Mesenchymal stem cell (in vitro differentiated cells and primary cell): ENCODE measurements around the gene PHF11.

Experiments used
- DNase-seq: peaks from one replicate; pipeline ENCODE4 v3.0.0-alpha.2; 2013
- H2AFZ ChIP-seq: one replicate; pipeline ENCODE4 v1.6.1; 2013; ENCODE audit warnings: low read depth, mild to moderate bottlenecking, control low read depth, inconsistent platforms, low read length, moderate library complexity
- H2AK5ac ChIP-seq: 2 replicates; pipeline ENCODE4 v1.6.1; 2013; ENCODE audit warnings: low read length, moderate library complexity, mild to moderate bottlenecking, inconsistent platforms; ENCODE audit not compliant: severe bottlenecking
- H2BK120ac ChIP-seq: one replicate; pipeline ENCODE4 v1.6.1; 2013; ENCODE audit warnings: low read depth, mild to moderate bottlenecking, inconsistent platforms, low read length, moderate library complexity
- H2BK12ac ChIP-seq, 2 experiments: one replicate each; pipeline ENCODE4 v1.6.1; 2013; ENCODE audit warnings: inconsistent platforms in 2 of 2, low read length in 2 of 2, mild to moderate bottlenecking in 2 of 2, moderate library complexity in 2 of 2, control low read depth in 1 of 2
- H2BK15ac ChIP-seq: one replicate; pipeline ENCODE4 v1.6.1; 2013; ENCODE audit warnings: mild to moderate bottlenecking, low read depth, inconsistent platforms; ENCODE audit not compliant: poor library complexity, severe bottlenecking
- H2BK5ac ChIP-seq: 2 replicates; pipeline ENCODE4 v1.6.1; 2013; ENCODE audit warnings: low read depth, mild to moderate bottlenecking, low read length, control low read depth, inconsistent platforms; ENCODE audit not compliant: poor library complexity, severe bottlenecking
- H3K14ac ChIP-seq, 2 experiments: one replicate each; pipeline ENCODE4 v1.6.1; 2013; ENCODE audit warnings: inconsistent platforms in 2 of 2, low read length in 2 of 2, control low read depth in 1 of 2, mild to moderate bottlenecking in 1 of 2, moderate library complexity in 1 of 2
- H3K18ac ChIP-seq, 2 experiments: one replicate each; pipeline ENCODE4 v1.6.1; 2013; ENCODE audit warnings: inconsistent platforms in 2 of 2, low read length in 2 of 2, control low read depth in 1 of 2, low read depth in 1 of 2, mild to moderate bottlenecking in 1 of 2
- H3K23ac ChIP-seq, 2 experiments: one replicate each; pipeline ENCODE4 v1.6.1; 2013; ENCODE audit warnings: inconsistent platforms in 2 of 2, low read length in 2 of 2, mild to moderate bottlenecking in 2 of 2, moderate library complexity in 2 of 2, control low read depth in 1 of 2
- H3K27ac ChIP-seq: 2 replicates; pipeline ENCODE4 v1.5.1; 2013; ENCODE audit warnings: mild to moderate bottlenecking, moderate library complexity, low read length, control low read depth, inconsistent platforms; ENCODE audit not compliant: poor library complexity, severe bottlenecking
- H3K27me3 ChIP-seq, 2 experiments: 2 replicates each; pipeline versions ENCODE4 v1.6.1 to v1.7.0; 2013; ENCODE audit warnings: low read length in 2 of 2, mild to moderate bottlenecking in 2 of 2, moderate library complexity in 2 of 2, control low read depth in 1 of 2, inconsistent platforms in 1 of 2; ENCODE audit not compliant: control insufficient read depth in 1 of 2, insufficient read depth in 1 of 2
- H3K36me3 ChIP-seq, 2 experiments: 2 replicates each; pipeline versions ENCODE4 v1.6.1 to v1.7.0; 2013; ENCODE audit warnings: low read length in 2 of 2, control low read depth in 1 of 2, inconsistent platforms in 1 of 2, low read depth in 1 of 2, mild to moderate bottlenecking in 1 of 2; ENCODE audit not compliant: insufficient read depth in 2 of 2, control insufficient read depth in 1 of 2
- H3K4ac ChIP-seq, 2 experiments: one replicate each; pipeline ENCODE4 v1.6.1; 2013; ENCODE audit warnings: inconsistent platforms in 2 of 2, low read length in 2 of 2, mild to moderate bottlenecking in 2 of 2, moderate library complexity in 2 of 2, control low read depth in 1 of 2, low read depth in 1 of 2
- H3K4me1 ChIP-seq: 2 replicates; pipeline ENCODE4 v1.6.1; 2013; ENCODE audit warnings: low read depth, low read length, control low read depth; ENCODE audit not compliant: control insufficient read depth, insufficient read depth
- H3K4me2 ChIP-seq: 2 replicates; pipeline ENCODE4 v1.6.1; 2013; ENCODE audit warnings: low read length, mild to moderate bottlenecking, inconsistent platforms; ENCODE audit not compliant: poor library complexity, severe bottlenecking
- H3K4me3 ChIP-seq, 2 experiments: 2 replicates each; pipeline versions ENCODE4 v1.5.1 to v1.7.0; 2013; ENCODE audit warnings: low read length in 2 of 2, mild to moderate bottlenecking in 2 of 2, control low read depth in 1 of 2, low read depth in 1 of 2; ENCODE audit not compliant: insufficient read depth in 1 of 2
- H3K79me1 ChIP-seq: replicated peaks from 2 replicates; pipeline ENCODE4 v1.6.1; 2013; ENCODE audit warnings: mild to moderate bottlenecking, control low read depth, low read length, inconsistent platforms; ENCODE audit not compliant: poor library complexity, severe bottlenecking
- H3K9ac ChIP-seq: 2 replicates; pipeline ENCODE4 v1.7.0; 2013; ENCODE audit warnings: mild to moderate bottlenecking, low read length, moderate library complexity
- H3K9me3 ChIP-seq: 2 replicates; pipeline ENCODE4 v1.7.0; 2013; ENCODE audit warnings: mild to moderate bottlenecking, low read length; ENCODE audit not compliant: control insufficient read depth
- H4K8ac ChIP-seq: one replicate; pipeline ENCODE4 v1.6.1; 2013; ENCODE audit warnings: inconsistent platforms, mild to moderate bottlenecking, low read length, moderate library complexity
- H4K91ac ChIP-seq: one replicate; pipeline ENCODE4 v1.6.1; 2013; ENCODE audit warnings: mild to moderate bottlenecking, low read length, inconsistent platforms
- WGBS: methylation state at CpG from one replicate; pipeline ENCODE4 v1.1.7; 2013; ENCODE audit warnings: mixed read lengths; 5-methylcytosine and 5-hydroxymethylcytosine counted together

The PHF11 gene

DNA sequence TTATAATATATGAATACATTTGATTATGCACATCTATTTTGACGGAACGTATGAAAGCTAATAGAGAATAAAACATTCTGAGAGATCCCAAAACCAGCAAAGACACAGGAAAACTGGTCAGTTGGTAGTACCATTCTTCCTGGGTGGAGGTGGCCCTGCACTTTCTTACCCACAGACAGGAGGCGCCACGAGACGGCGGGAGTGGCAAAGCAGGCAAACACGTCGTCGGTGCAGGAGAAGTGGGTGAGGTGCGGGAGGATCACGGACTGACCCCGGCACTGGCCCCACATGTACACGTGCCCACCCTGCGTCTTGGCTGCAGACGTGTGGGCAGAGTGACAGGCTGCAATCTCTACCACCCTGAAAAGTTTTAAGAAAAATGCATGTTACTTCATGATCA lies 53.5 kb downstream of the PHF11 start:
- H2BK15ac ChIP-seq, result no peak overlapping the region
- H3K79me1 ChIP-seq, result no peaks in the 10 kb centered on the region
- no peak overlapping the region for H2BK12ac ChIP-seq
- H2BK120ac ChIP-seq, result no peak overlapping the region
- H4K8ac ChIP-seq, result no peak overlapping the region
- H2AK5ac ChIP-seq, result no peak overlapping the region
- H3K4ac ChIP-seq, result no peak overlapping the region
- DNase-seq, result no peak
- no peak overlapping the region for H2BK5ac ChIP-seq
- no peak overlapping the region for H3K27ac ChIP-seq
- H3K27me3 ChIP-seq, result no peaks in the 10 kb centered on the region
- no peak overlapping the region for H3K18ac ChIP-seq
- H2AFZ ChIP-seq, result no peak overlapping the region
- H3K23ac ChIP-seq, result no peak overlapping the region
- peaks cover 4% of the 10 kb centered on the region for H3K4me1 ChIP-seq
- no peak overlapping the region for H4K91ac ChIP-seq
- H3K9me3 ChIP-seq, result no peaks in the 10 kb centered on the region
- 85% methylated on average over 13 of the region's 15 CpGs for WGBS
- H3K9ac ChIP-seq, result no peak overlapping the region
- no peak overlapping the region for H3K4me3 ChIP-seq
- peaks cover 19 to 88% of the 10 kb centered on the region in 2 experiments for H3K36me3 ChIP-seq
- H3K14ac ChIP-seq, result no peak overlapping the region
- H3K4me2 ChIP-seq, result no peak overlapping the region

DNA sequence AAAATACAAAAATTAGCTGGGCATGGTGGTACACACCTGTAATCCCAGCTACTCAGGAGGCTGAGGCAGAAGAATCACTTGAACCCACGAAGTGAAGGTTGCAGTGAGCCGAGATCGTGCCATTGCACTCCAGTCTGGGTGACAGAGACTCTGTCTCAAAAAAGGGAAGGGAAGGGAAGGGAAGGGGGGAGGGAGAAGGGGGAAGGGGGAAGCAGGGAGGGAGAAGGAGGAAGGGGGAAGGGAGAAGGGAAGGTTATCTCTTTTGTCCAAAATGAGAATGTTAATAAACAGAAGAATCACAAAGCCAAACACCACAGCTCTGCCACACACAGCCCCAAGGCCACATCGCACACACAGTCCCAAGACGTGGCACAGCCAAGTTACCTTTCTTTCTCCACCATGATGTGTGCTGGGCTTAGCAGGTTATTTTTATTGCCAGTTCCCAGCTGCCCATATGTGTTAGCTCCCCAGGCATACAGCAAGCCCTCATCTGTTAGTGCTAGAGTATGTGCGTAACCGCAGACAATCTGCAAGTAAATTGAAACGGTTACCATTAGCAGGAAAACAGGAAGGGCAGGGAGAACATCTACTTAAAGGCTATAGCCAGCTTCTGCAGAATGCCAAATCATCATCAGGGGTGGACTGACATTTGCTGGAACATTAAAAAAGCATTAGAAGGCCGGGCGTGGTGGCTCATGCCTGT lies 55.3 kb downstream of the PHF11 start:
- Histone ChIP-seq H2BK15ac (no peak overlapping the region), H2AFZ (no peak overlapping the region), H2AK5ac (no peak overlapping the region), H2BK120ac (no peak overlapping the region), H3K4me1 (peaks cover 4% of the 10 kb centered on the region), H2BK5ac (no peak overlapping the region), H3K79me1 (no peaks in the 10 kb centered on the region), H3K4me3 (no peak overlapping the region), H3K27ac (no peak overlapping the region), H3K14ac (no peak overlapping the region), H3K23ac (no peak overlapping the region), H3K36me3 (peaks cover 22 to 87% of the 10 kb centered on the region in 2 experiments), H4K91ac (no peak overlapping the region), H3K18ac (no peak overlapping the region), H2BK12ac (no peak overlapping the region), H3K27me3 (no peaks in the 10 kb centered on the region), H3K4ac (no peak overlapping the region), H3K9ac (no peak overlapping the region), H3K4me2 (no peak overlapping the region), H3K9me3 (no peaks in the 10 kb centered on the region), H4K8ac (no peak overlapping the region)
- 96% methylated on average over 10 of the region's 10 CpGs for WGBS
- no peak for DNase-seq

DNA sequence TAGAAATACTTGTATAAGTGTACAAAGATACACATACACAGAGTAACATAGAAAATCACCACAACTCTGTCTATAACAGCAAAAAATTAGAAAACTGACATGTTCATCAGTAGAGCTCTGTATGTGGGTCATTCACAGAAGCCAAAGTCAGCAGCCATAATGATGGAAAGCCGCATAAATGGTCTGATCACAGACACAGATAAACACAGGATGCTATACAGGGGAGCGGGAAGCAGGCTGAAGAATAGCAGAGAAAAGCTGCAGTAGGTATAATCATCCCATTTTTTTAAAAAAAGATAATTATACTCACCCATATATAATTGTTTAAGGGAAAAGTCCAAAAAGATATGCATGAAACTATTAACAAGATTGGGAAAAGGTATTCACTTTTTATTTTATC lies 58.1 kb downstream of the PHF11 start:
- no peak overlapping the region for H4K91ac ChIP-seq
- no peak overlapping the region for H3K23ac ChIP-seq
- no peak overlapping the region for H3K9ac ChIP-seq
- 100% methylated on average over 1 of the region's 2 CpGs for WGBS
- H3K4me2 ChIP-seq, result no peak overlapping the region
- H3K27me3 ChIP-seq, result no peaks in the 10 kb centered on the region
- H3K9me3 ChIP-seq, result no peaks in the 10 kb centered on the region
- peaks cover 3% of the 10 kb centered on the region for H3K79me1 ChIP-seq
- no peak overlapping the region for H3K27ac ChIP-seq
- no peak overlapping the region for H3K14ac ChIP-seq
- H2AK5ac ChIP-seq, result no peak overlapping the region
- H3K18ac ChIP-seq, result no peak overlapping the region
- H3K36me3 ChIP-seq, result peaks cover 24 to 85% of the 10 kb centered on the region in 2 experiments
- H3K4me3 ChIP-seq, result no peak overlapping the region
- H2BK120ac ChIP-seq, result no peak overlapping the region
- H2BK5ac ChIP-seq, result no peak overlapping the region
- no peak overlapping the region for H2BK12ac ChIP-seq
- no peak overlapping the region for H4K8ac ChIP-seq
- H2BK15ac ChIP-seq, result no peak overlapping the region
- no peak for DNase-seq
- H3K4ac ChIP-seq, result no peak overlapping the region
- H2AFZ ChIP-seq, result no peak overlapping the region
- no peaks in the 10 kb centered on the region for H3K4me1 ChIP-seq

DNA sequence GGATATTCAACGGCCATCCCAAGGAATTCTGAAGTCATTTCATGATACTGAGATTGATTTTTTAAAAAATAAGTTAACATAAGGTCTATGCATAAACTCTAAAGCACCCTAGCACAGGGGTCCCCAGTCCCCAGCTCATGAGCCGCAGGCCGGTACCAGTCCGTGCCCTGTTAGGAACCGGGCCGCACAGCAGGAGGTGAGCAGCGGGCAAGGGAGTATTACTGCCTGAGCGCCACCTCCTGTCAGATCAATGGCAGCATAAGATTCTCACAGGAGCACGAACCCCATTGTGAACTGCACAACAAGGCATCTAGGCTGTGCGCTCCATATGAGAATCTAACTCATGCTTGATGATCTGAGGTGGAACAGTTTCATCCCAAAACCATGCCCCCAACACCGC lies 58.6 kb downstream of the PHF11 start:
- no peaks in the 10 kb centered on the region for H3K27me3 ChIP-seq
- WGBS, result 86% methylated on average over 10 of the region's 11 CpGs

More for the DNA sequence above, 58.6 kb downstream of the PHF11 start:
- Histone ChIP-seq H3K4me2 (no peak overlapping the region), H3K4me3 (no peak overlapping the region), H2BK15ac (no peak overlapping the region), H3K79me1 (peaks cover 3% of the 10 kb centered on the region), H4K91ac (no peak overlapping the region), H2BK120ac (no peak overlapping the region), H3K9me3 (no peaks in the 10 kb centered on the region), H3K9ac (no peak overlapping the region), H2BK12ac (no peak overlapping the region), H3K23ac (no peak overlapping the region), H3K36me3 (peaks cover 21 to 84% of the 10 kb centered on the region in 2 experiments), H3K18ac (no peak overlapping the region), H3K27ac (no peak overlapping the region), H2AFZ (no peak overlapping the region), H3K4ac (no peak overlapping the region), H3K4me1 (no peaks in the 10 kb centered on the region), H4K8ac (no peak overlapping the region), H3K14ac (no peak overlapping the region), H2AK5ac (no peak overlapping the region), H2BK5ac (no peak overlapping the region)
- no peak for DNase-seq
